B cell (primary cell): Measurements from ENCODE around the gene SLC2A1. TPM values are rescaled to one million over a fixed set of nuclear protein-coding genes. Genes with fewer than 3 reads are reported as not detected.

ENCODE experiments used
- ATAC-seq: fragments of 200-7000 bp; cut with Tn5 transposase; one replicate; pipeline ENCODE4 v1.10.0; 2021; ENCODE audit warnings: low read depth, mild to moderate bottlenecking, moderate number of reproducible peaks, moderate library complexity
- CTCF ChIA-PET: fragments of 350-600 bp; sonication (Branson Sonifier 250); formaldehyde crosslinking; loops from one replicate; lab custom pipeline; 2021; ENCODE audit warnings: antibody characterized with exemption, inconsistent platforms; lab: Charles Lee
- POLR2A ChIA-PET: fragments of 350-600 bp; sonication (Branson Sonifier 250); formaldehyde crosslinking; loops from one replicate; lab custom pipeline; 2021; ENCODE audit warnings: antibody characterized with exemption; lab: Charles Lee
- DNase-seq: peaks from one replicate; pipeline ENCODE4 v3.0.0; 2013
- H2AFZ ChIP-seq: 2 replicates; pipeline ENCODE4 v1.6.1; 2012; ENCODE audit warnings: mild to moderate bottlenecking, low read depth, low read length; ENCODE audit not compliant: insufficient read depth, poor library complexity, severe bottlenecking
- H3K27ac ChIP-seq, 2 donors: 1 replicate in 1 of 2; 2 replicates in 1 of 2; pipeline ENCODE4 v1.5.1; 2012 to 2013; ENCODE audit warnings: low read length in 2 of 2, mild to moderate bottlenecking in 2 of 2, moderate library complexity in 1 of 2
- H3K27me3 ChIP-seq, 4 experiments: fragments of 200-600 bp in 1 of 4; sonication (generic) in 1 of 4; replicated peaks in 1 of 4; 1 replicate in 2 of 4; 2 replicates in 2 of 4; pipeline versions ENCODE4 v1.6.1 to v1.7.0; 2013 to 2016; ENCODE audit warnings: low read length in 3 of 4, mild to moderate bottlenecking in 2 of 4, mixed read lengths in 1 of 4, moderate library complexity in 1 of 4; ENCODE audit not compliant: insufficient read depth in 4 of 4, control insufficient read depth in 3 of 4; ENCODE audit errors: control extremely low read depth in 1 of 4
- H3K36me3 ChIP-seq, 2 experiments: replicated peaks in 1 of 2; 1 replicate in 1 of 2; 2 replicates in 1 of 2; pipeline versions ENCODE4 v1.6.1 to v1.7.1; 2013; ENCODE audit warnings: low read length in 1 of 2; ENCODE audit not compliant: insufficient read depth in 2 of 2, control insufficient read depth in 1 of 2; ENCODE audit errors: control extremely low read depth in 1 of 2, extremely low read depth in 1 of 2
- H3K4me1 ChIP-seq, 2 donors: fragments of 200-600 bp in 1 of 2; sonication (generic) in 1 of 2; 1 replicate in 1 of 2; 2 replicates in 1 of 2; pipeline versions ENCODE4 v1.5.1 to v1.6.1; 2013 to 2017; ENCODE audit warnings: low read length in 2 of 2; ENCODE audit not compliant: control insufficient read depth in 2 of 2, insufficient read depth in 2 of 2
- H3K4me2 ChIP-seq: replicated peaks from 2 replicates; pipeline ENCODE3; 2012; ENCODE audit warnings: mild to moderate bottlenecking, low read depth, low read length; ENCODE audit not compliant: poor library complexity, severe bottlenecking
- H3K4me3 ChIP-seq, 5 experiments: fragments of 200-600 bp in 1 of 5; sonication (generic) in 1 of 5; 1 replicate in 3 of 5; 2 replicates in 2 of 5; pipeline versions ENCODE4 v1.5.1 to v1.7.0; 2011 to 2016; ENCODE audit warnings: low read length in 4 of 5, mild to moderate bottlenecking in 4 of 5, low read depth in 2 of 5, control low read depth in 1 of 5, moderate library complexity in 1 of 5; ENCODE audit not compliant: insufficient read depth in 1 of 5; ENCODE audit errors: control extremely low read depth in 1 of 5, extremely low read depth in 1 of 5
- H3K79me2 ChIP-seq: fragments of 200-600 bp; sonication (generic); one replicate; pipeline ENCODE4 v1.6.0; 2016; ENCODE audit warnings: low read length; ENCODE audit not compliant: control insufficient read depth, insufficient read depth
- H3K9ac ChIP-seq: fragments of 200-600 bp; sonication (generic); 2 replicates; pipeline ENCODE4 v1.6.1; 2017; ENCODE audit warnings: mild to moderate bottlenecking, low read length, moderate library complexity
- H3K9me3 ChIP-seq, 3 donors: one replicate each; pipeline versions ENCODE4 v1.6.1 to v1.7.1; 2013; ENCODE audit warnings: low read length in 2 of 3; ENCODE audit not compliant: control insufficient read depth in 2 of 3, insufficient read depth in 1 of 3; ENCODE audit errors: control extremely low read depth in 1 of 3
- H4K20me1 ChIP-seq: 2 replicates; pipeline ENCODE4 v1.6.0; 2012; ENCODE audit warnings: mild to moderate bottlenecking, low read length; ENCODE audit not compliant: insufficient read depth, control insufficient read depth, poor library complexity, severe bottlenecking
- H3K27ac Mint-ChIP-seq: one replicate; pipeline ENCODE4 v1.8.0; 2021; ENCODE audit warnings: mixed read lengths
- H3K27me3 Mint-ChIP-seq: one replicate; pipeline ENCODE4 v1.8.0; 2021; ENCODE audit warnings: mixed read lengths
- H3K4me1 Mint-ChIP-seq: one replicate; pipeline ENCODE4 v1.8.0; 2021; ENCODE audit warnings: mixed read lengths
- H3K4me3 Mint-ChIP-seq: one replicate; pipeline ENCODE4 v1.8.0; 2021; ENCODE audit warnings: mixed read lengths
- H3K9me3 Mint-ChIP-seq: one replicate; pipeline ENCODE4 v1.8.0; 2022; ENCODE audit warnings: mixed read lengths; ENCODE audit not compliant: insufficient read depth
- CTCF ChIP-seq: fragments of 200-600 bp; IDR thresholded peaks from one replicate; pipeline ENCODE4 v1.8.0; 2022; ENCODE audit warnings: antibody characterized with exemption, mild to moderate bottlenecking
- EZH2 ChIP-seq: IDR thresholded peaks from 2 replicates; pipeline ENCODE4 v1.6.1; 2012; ENCODE audit warnings: borderline replicate concordance, low read depth, mild to moderate bottlenecking, moderate library complexity, low read length; ENCODE audit not compliant: insufficient read depth, poor library complexity, severe bottlenecking
- WGBS: methylation state at CpG from one replicate; pipeline ENCODE4 v1.1.5; 2013; ENCODE audit warnings: missing lambda C conversion rate; ENCODE audit not compliant: insufficient coverage; 5-methylcytosine and 5-hydroxymethylcytosine counted together
- intact Hi-C: fragments of 100-400 bp; cut with micrococcal nuclease; formaldehyde crosslinking; loops from one replicate; pipeline ENCODE4 v1.10.0; 2022
- polyA plus RNA-seq: library from polyadenylated mRNA; depleted of rRNA; stranded (reverse); fragments of >200 nt; gene quantifications from 2 replicates; pipeline ENCODE4 v1.2.3, GENCODE V29; 2012
- total RNA-seq, 2 donors: library from RNA; stranded (reverse); fragments of 120-200 nt in 1 of 2; gene quantifications; 1 replicate in 1 of 2; 2 replicates in 1 of 2; pipeline versions ENCODE4 v1.2.3 to v1.2.4, GENCODE V29; 2013 to 2022

The SLC2A1 gene
- total and polyA plus RNA-seq, 2 donors (not counting 1 experiment from before 2014, with no cell fraction given) = 223 to 240 TPM

- peaks cover 0 to 4% of the 10 kb centered on the region in 2 donors for H3K4me1 ChIP-seq
- peak overlapping the region; percentile 44 for H3K27ac Mint-ChIP-seq
- H3K4me3 ChIP-seq = no peak overlapping the region
- TF ChIP-seq EZH2 = no peak
- TF ChIP-seq CTCF = peak; percentile 89
- H3K4me3 Mint-ChIP-seq = no peak overlapping the region
- no peaks in the 10 kb centered on the region for H3K27me3 ChIP-seq
- POLR2A ChIA-PET = interaction anchor here (0.6 to 1.9 kb wide), 3 partner anchors 8 to 159 kb away, joined by 3 to 17 read pairs (median 5); no protein-coding TSS in a partner anchor
- H3K4me1 Mint-ChIP-seq = peaks cover 5% of the 10 kb centered on the region
- intact Hi-C loops = loop anchor here (1.0 to 5.0 kb wide), 6 partner anchors 10 to 493 kb away; no protein-coding TSS in a partner anchor
- H4K20me1 ChIP-seq = no peaks in the 10 kb centered on the region
- H3K4me2 ChIP-seq = no peak overlapping the region
- H2AFZ ChIP-seq = no peak overlapping the region
- peaks cover 4% of the 10 kb centered on the region for H3K9me3 Mint-ChIP-seq
- 29% methylated on average over 1 of the region's 5 CpGs for whole genome bisulfite sequencing
- H3K9ac ChIP-seq = no peak overlapping the region
- peak; percentile 86 for DNase-seq
- H3K27me3 Mint-ChIP-seq = peaks cover 5% of the 10 kb centered on the region
- CTCF ChIA-PET = interaction anchor here (0.5 to 21.2 kb wide), 52 partner anchors 10 to 570 kb away, joined by 3 to 1178 read pairs (median 6); partner anchors contain the start of genes C1orf50, CFAP57, EBNA1BP2 and P3H1
- H3K9me3 ChIP-seq = peaks cover 0 to 12% (median 5%) of the 10 kb centered on the region in 3 donors
- no peak overlapping the region for H3K27ac ChIP-seq
- H3K36me3 ChIP-seq = no peaks in the 10 kb centered on the region
- ATAC-seq = peak; percentile 98
- no peaks in the 10 kb centered on the region for H3K79me2 ChIP-seq
Observed at GRCh38 chr1:42913426-42914091, 45.1 kb downstream of the SLC2A1 start.

GRCh38 chr1:42910985-42911384, 47.7 kb downstream of the SLC2A1 start:
- Histone ChIP-seq H3K27ac (no peak overlapping the region), H3K9me3 (peaks cover 0 to 8% (median 5%) of the 10 kb centered on the region in 3 donors), H3K36me3 (no peaks in the 10 kb centered on the region), H3K9ac (no peak overlapping the region), H3K79me2 (no peaks in the 10 kb centered on the region), H3K4me2 (no peak overlapping the region), H3K4me1 (peaks cover 0 to 4% of the 10 kb centered on the region in 2 donors), H3K27me3 (no peaks in the 10 kb centered on the region), H2AFZ (no peak overlapping the region), H4K20me1 (no peaks in the 10 kb centered on the region), H3K4me3 (no peak overlapping the region)
- POLR2A ChIA-PET = no interaction called here
- TF ChIP-seq CTCF (no peak), EZH2 (no peak)
- no peak for DNase-seq
- ATAC-seq = no peak
- peaks cover 2% of the 10 kb centered on the region for H3K9me3 Mint-ChIP-seq
- intact Hi-C loops = loop anchor here (5.0 kb wide), 1 partner anchor 334 kb away; no protein-coding TSS in a partner anchor
- H3K4me1 Mint-ChIP-seq = peaks cover 5% of the 10 kb centered on the region
- H3K4me3 Mint-ChIP-seq = no peak overlapping the region
- H3K27ac Mint-ChIP-seq = no peak overlapping the region
- CTCF ChIA-PET = interaction anchor here (0.7 to 21.2 kb wide), 4 partner anchors 13 to 163 kb away, joined by 3 to 1178 read pairs (median 52); no protein-coding TSS in a partner anchor
- H3K27me3 Mint-ChIP-seq = peaks cover 5% of the 10 kb centered on the region
